Astrocyte of the cerebellum (primary cell): ENCODE data around the gene TNFRSF12A.

ENCODE experiments used
- DNase-seq: peaks from one replicate; pipeline ENCODE4 v3.0.0-alpha.2; 2011; ENCODE audit warnings: low read depth
- H3K4me3 ChIP-seq: 2 replicates; pipeline ENCODE4 v1.5.1; 2011; ENCODE audit warnings: mild to moderate bottlenecking, low read depth, low read length, moderate library complexity
- CTCF ChIP-seq: IDR thresholded peaks from 2 replicates; pipeline ENCODE4 v1.5.1; 2012; ENCODE audit warnings: low read length, low read depth, moderate library complexity, mild to moderate bottlenecking; ENCODE audit errors: missing control alignments
- in situ Hi-C: cut with HindIII; loops from 2 replicates; pipeline ENCODE4 v1.10.0; 2017; ENCODE audit warnings: low sequenced_read_pairs

The TNFRSF12A gene

GRCh38 chr16:3059723-3060242 lies 39.6 kb downstream of the TNFRSF12A start:
- in situ Hi-C loops = loop anchor here (5.0 kb wide), 1 partner anchor 38 kb away; the partner anchor contains the start of gene ZSCAN10
- peak overlapping the region; percentile 84 for H3K4me3 ChIP-seq
- no peak for TF ChIP-seq CTCF
- DNase-seq = no peak

- TF ChIP-seq CTCF = no peak
- no peak for DNase-seq
- H3K4me3 ChIP-seq = no peak overlapping the region
- in situ Hi-C loops = loop anchor here (5.0 kb wide), 1 partner anchor 37 kb away; the partner anchor contains the start of gene ZSCAN10
These were observed 40.4 kb downstream of the TNFRSF12A start for GRCh38 chr16:3060339-3061127.

DNA sequence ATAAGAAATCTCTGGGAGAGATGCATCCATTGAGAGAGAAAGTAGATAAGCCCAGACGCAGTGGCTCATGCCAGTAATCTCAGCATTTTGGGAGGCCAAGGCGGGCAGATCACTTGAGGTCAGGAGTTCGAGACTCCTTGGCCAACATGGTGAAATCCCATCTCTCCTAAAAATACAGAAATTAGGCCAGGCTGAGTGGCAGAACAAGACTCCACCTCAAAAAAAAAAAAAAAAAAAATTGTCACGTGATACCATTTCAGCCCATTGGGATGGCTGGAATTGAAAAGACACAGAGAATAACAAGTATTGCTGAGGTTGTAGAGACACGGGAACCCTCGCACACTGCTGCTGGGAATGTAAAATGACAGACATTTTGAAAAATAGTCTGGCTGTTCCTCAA lies 42.4 kb downstream of the TNFRSF12A start:
- no peak for DNase-seq
- no peak for TF ChIP-seq CTCF
- H3K4me3 ChIP-seq = no peak overlapping the region
- in situ Hi-C loops = loop anchor here (5.0 kb wide), 1 partner anchor 35 kb away; the partner anchor contains the start of gene ZSCAN10

GRCh38 chr16:3063625-3064386 lies 43.6 kb downstream of the TNFRSF12A start:
- in situ Hi-C loops = loop anchor here (5.0 kb wide), 1 partner anchor 33 kb away; the partner anchor contains the start of gene ZSCAN10
- no peak for TF ChIP-seq CTCF
- no peak overlapping the region for H3K4me3 ChIP-seq
- no peak for DNase-seq

GRCh38 chr16:3065069-3065741 lies 45.0 kb downstream of the TNFRSF12A start, which contains the start of gene IL32:
Gene IL32 (plus strand): TSS chr16:3065640. CDS start chr16:3065812, 172 bp downstream.
- DNase-seq = peak; percentile 34
- H3K4me3 ChIP-seq = no peak within 1 kb of the TSS
- no peak for TF ChIP-seq CTCF
- in situ Hi-C loops = loop anchor here (5.0 kb wide), 1 partner anchor 87 kb away; no protein-coding TSS in a partner anchor
